Transverse colon (tissue), 4 donors: ENCODE measurements around the gene TSR3. TPM values are rescaled to one million over a fixed set of nuclear protein-coding genes. Genes with fewer than 3 reads are reported as not detected.

Experiments used
- DNase-seq: peaks from one replicate; pipeline ENCODE4 v3.0.0-alpha.2; 2019
- H3K27ac ChIP-seq, 4 donors: fragments of 200-600 bp; sonication (generic); 2 replicates each; pipeline ENCODE4 v1.5.1; 2016 to 2018; ENCODE audit warnings: inconsistent platforms in 4 of 4
- H3K27me3 ChIP-seq: fragments of 200-600 bp; sonication (generic); 2 replicates; pipeline ENCODE4 v1.5.1; 2017; ENCODE audit warnings: inconsistent platforms
- H3K36me3 ChIP-seq, 4 donors: fragments of 200-600 bp; sonication (generic); 2 replicates each; pipeline ENCODE4 v1.5.1; 2017 to 2019; ENCODE audit warnings: inconsistent platforms in 4 of 4
- H3K4me1 ChIP-seq, 4 donors: fragments of 200-600 bp; sonication (generic); 2 replicates each; pipeline ENCODE4 v1.5.1; 2017 to 2020; ENCODE audit warnings: inconsistent platforms in 4 of 4
- H3K4me3 ChIP-seq, 4 donors: fragments of 200-600 bp; sonication (generic); 1 replicate in 1 of 4; 2 replicates in 3 of 4; pipeline versions ENCODE4 v1.5.1 to v1.6.1; 2017 to 2019; ENCODE audit warnings: inconsistent platforms in 4 of 4
- H3K9me3 ChIP-seq, 2 donors: fragments of 200-600 bp; sonication (generic); 2 replicates each; pipeline ENCODE4 v1.5.1; 2017 to 2019; ENCODE audit warnings: inconsistent platforms in 2 of 2
- CTCF ChIP-seq, 5 experiments: fragments of 200-600 bp in 3 of 5; fragments of 450-650 bp in 2 of 5; sonication (generic) in 3 of 5; IDR thresholded peaks; 1 replicate in 2 of 5; 2 replicates in 3 of 5; pipeline ENCODE4 v1.5.1; 2016 to 2017; ENCODE audit warnings: antibody characterized with exemption in 5 of 5, inconsistent platforms in 3 of 5, mild to moderate bottlenecking in 2 of 5, moderate library complexity in 1 of 5
- EP300 ChIP-seq: sonication (generic); formaldehyde crosslinking; IDR thresholded peaks from one replicate; pipeline ENCODE4 v1.6.1; 2017; ENCODE audit warnings: antibody characterized with exemption, low read depth
- POLR2A ChIP-seq: fragments of 450-650 bp; IDR thresholded peaks from one replicate; pipeline ENCODE4 v1.6.1; 2016; ENCODE audit warnings: antibody characterized with exemption, mild to moderate bottlenecking, moderate library complexity
- POLR2AphosphoS5 ChIP-seq, 3 donors: sonication (generic); formaldehyde crosslinking; IDR thresholded peaks; one replicate each; pipeline ENCODE4 v1.6.1; 2016; ENCODE audit warnings: antibody characterized with exemption in 3 of 3
- WGBS, 2 donors: methylation state at CpG; one replicate each; pipeline ENCODE4 v1.1.5; 2018; ENCODE audit warnings: low coverage in 1 of 2; 5-methylcytosine and 5-hydroxymethylcytosine counted together
- in situ Hi-C, 4 donors: fragments of 200-750 bp; cut with MboI; loops; one replicate each; pipeline versions ENCODE4 v1.15.0 to v1.15.1; 2017; ENCODE audit warnings: low sequenced_read_pairs in 3 of 4, low pct_ligation_motif_present in 1 of 4, low pct_unique_long_range_greater_than_20kb in 1 of 4
- intact Hi-C: fragments of 100-400 bp; cut with DNase I; formaldehyde crosslinking; loops from one replicate; pipeline ENCODE4 v1.15.1; 2023; ENCODE audit warnings: low total_unique reads
- total RNA-seq, 4 donors: library from RNA; depleted of rRNA; stranded (reverse); fragments of >200 nt; gene quantifications; one replicate each; pipeline ENCODE4 v1.1.0, GENCODE V29; 2016

The TSR3 gene
- total RNA-seq, 4 donors from 2014 or later: 56.4 to 135 (median 75.3) TPM

GRCh38 chr16:1375741-1376410, 24.2 kb upstream of the TSR3 start:
- no peak for DNase-seq
- in situ Hi-C loops (no loop called here), intact Hi-C loops (no loop called here)
- WGBS, 2 donors: 94% methylated on average over 19 of the region's 19 CpGs; no CpG with 5 or more reads in 1 of the 2 donors
- Histone ChIP-seq H3K27me3 (no peaks in the 10 kb centered on the region), H3K36me3 (no peaks in the 10 kb centered on the region), H3K9me3 (no peaks in the 10 kb centered on the region), H3K27ac (no peak overlapping the region), H3K4me1 (peaks cover 10 to 19% (median 15%) of the 10 kb centered on the region in 4 donors), H3K4me3 (no peak overlapping the region)
- TF ChIP-seq EP300: no peak
- no peak for TF ChIP-seq POLR2A
- TF ChIP-seq CTCF (IDR thresholded peaks at IDR 0.05): no peak
- TF ChIP-seq POLR2AphosphoS5 (IDR thresholded peaks at IDR 0.05): no peak

- peaks cover 10 to 19% (median 15%) of the 10 kb centered on the region in 4 donors for H3K4me1 ChIP-seq
- no peak for DNase-seq
- H3K27me3 ChIP-seq: no peaks in the 10 kb centered on the region
- H3K27ac ChIP-seq: no peak overlapping the region
- peaks cover 0 to under 1% (median 0%) of the 10 kb centered on the region in 4 donors for H3K36me3 ChIP-seq
- intact Hi-C loops (no loop called here), in situ Hi-C loops (no loop called here)
- no peak for TF ChIP-seq EP300
- TF ChIP-seq POLR2AphosphoS5 (IDR thresholded peaks at IDR 0.05): no peak
- TF ChIP-seq CTCF (IDR thresholded peaks at IDR 0.05): no peak
- TF ChIP-seq POLR2A: no peak
- no peaks in the 10 kb centered on the region for H3K9me3 ChIP-seq
- 86% methylated on average over 22 of the region's 24 CpGs; no CpG with 5 or more reads in 1 of the 2 donors for WGBS, 2 donors
- H3K4me3 ChIP-seq: no peak overlapping the region
Measured at GRCh38 chr16:1375298-1375640, 23.6 kb upstream of the TSR3 start.

- Histone ChIP-seq H3K4me3 (no peak overlapping the region), H3K27me3 (no peaks in the 10 kb centered on the region), H3K36me3 (peaks cover 0 to 6% (median 2%) of the 10 kb centered on the region in 4 donors), H3K4me1 (peaks cover 10 to 13% (median 12%) of the 10 kb centered on the region in 4 donors), H3K9me3 (no peaks in the 10 kb centered on the region), H3K27ac (no peak overlapping the region)
- TF ChIP-seq EP300: no peak
- TF ChIP-seq POLR2A: no peak
- no peak for TF ChIP-seq POLR2AphosphoS5 (IDR thresholded peaks at IDR 0.05)
- TF ChIP-seq CTCF (IDR thresholded peaks at IDR 0.05): no peak
- no peak for DNase-seq
- in situ Hi-C loops (no loop called here), intact Hi-C loops (no loop called here)
- WGBS, 2 donors: 96% methylated on average over 22 of the region's 46 CpGs; no CpG with 5 or more reads in 1 of the 2 donors
Measured at GRCh38 chr16:1374418-1375297, 23.0 kb upstream of the TSR3 start.

- no peak overlapping the region for H3K4me3 ChIP-seq
- DNase-seq: no peak
- no peak for TF ChIP-seq POLR2AphosphoS5 (IDR thresholded peaks at IDR 0.05)
- TF ChIP-seq POLR2A: no peak
- TF ChIP-seq EP300: no peak
- no peak for TF ChIP-seq CTCF (IDR thresholded peaks at IDR 0.05)
- H3K27me3 ChIP-seq: no peaks in the 10 kb centered on the region
- 94% methylated on average over 12 of the region's 21 CpGs; no CpG with 5 or more reads in 1 of the 2 donors for WGBS, 2 donors
- in situ Hi-C loops (no loop called here), intact Hi-C loops (no loop called here)
- no peaks in the 10 kb centered on the region for H3K4me1 ChIP-seq
- no peak overlapping the region for H3K27ac ChIP-seq
- peaks cover 0 to 8% (median 2%) of the 10 kb centered on the region in 4 donors for H3K36me3 ChIP-seq
- no peaks in the 10 kb centered on the region for H3K9me3 ChIP-seq
Measured at GRCh38 chr16:1372292-1372950, 20.7 kb upstream of the TSR3 start.
